HK-2 (cell line): ENCODE data around the gene MAPKAP1.

Experiments
- DNase-seq: peaks from one replicate; pipeline ENCODE4 v3.0.0-alpha.2; 2018; ENCODE audit not compliant: unreplicated experiment

The MAPKAP1 gene

GRCh38 chr9:125674981-125675973 is 31.7 kb downstream of the MAPKAP1 start:
- no peak for DNase-seq

GRCh38 chr9:125672876-125673275 is 34.1 kb downstream of the MAPKAP1 start:
- DNase-seq = no peak

DNA sequence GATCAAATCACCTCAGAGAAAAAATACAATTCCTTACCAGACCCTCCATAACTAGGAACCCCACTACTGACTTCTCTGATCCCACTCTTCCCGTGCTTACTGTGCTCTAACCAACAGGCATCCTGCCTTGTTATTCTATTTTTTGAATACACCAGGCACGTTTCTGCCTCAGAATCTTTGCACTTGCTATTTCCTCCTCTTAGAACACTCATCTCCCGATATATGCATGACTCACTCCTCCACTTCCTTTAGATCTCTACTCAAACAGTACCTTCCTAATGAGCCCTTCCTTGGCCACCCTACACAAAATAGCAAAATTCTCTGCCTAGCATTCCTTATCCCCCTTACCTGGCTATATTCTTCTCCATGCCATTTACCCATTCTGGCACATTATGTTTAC is 43.9 kb downstream of the MAPKAP1 start:
- no peak for DNase-seq

GRCh38 chr9:125660557-125660956 is 46.5 kb downstream of the MAPKAP1 start:
- DNase-seq = no peak

GRCh38 chr9:125659954-125660353 is 47.1 kb downstream of the MAPKAP1 start:
- no peak for DNase-seq

- no peak for DNase-seq
Measured at GRCh38 chr9:125659201-125659840, 47.7 kb downstream of the MAPKAP1 start.

DNA sequence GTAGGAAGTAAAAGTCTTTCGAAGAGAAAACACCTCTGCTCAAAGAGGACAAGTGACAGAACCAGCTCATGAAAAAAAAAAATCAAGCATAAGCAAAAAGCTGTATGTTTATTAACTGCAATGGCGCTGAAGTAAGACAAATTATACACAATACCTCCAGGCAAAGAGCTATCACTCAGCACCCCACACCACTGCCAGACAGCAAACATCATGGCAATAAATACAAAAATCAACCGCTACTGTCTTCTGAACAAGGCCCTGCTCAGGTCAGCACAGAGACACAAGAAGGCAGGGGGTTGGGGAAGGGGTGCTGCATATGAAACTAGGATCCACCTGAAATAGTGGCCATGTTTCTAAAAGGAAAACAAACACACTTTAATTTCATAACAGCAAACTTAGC is 50.4 kb downstream of the MAPKAP1 start:
- no peak for DNase-seq

DNA sequence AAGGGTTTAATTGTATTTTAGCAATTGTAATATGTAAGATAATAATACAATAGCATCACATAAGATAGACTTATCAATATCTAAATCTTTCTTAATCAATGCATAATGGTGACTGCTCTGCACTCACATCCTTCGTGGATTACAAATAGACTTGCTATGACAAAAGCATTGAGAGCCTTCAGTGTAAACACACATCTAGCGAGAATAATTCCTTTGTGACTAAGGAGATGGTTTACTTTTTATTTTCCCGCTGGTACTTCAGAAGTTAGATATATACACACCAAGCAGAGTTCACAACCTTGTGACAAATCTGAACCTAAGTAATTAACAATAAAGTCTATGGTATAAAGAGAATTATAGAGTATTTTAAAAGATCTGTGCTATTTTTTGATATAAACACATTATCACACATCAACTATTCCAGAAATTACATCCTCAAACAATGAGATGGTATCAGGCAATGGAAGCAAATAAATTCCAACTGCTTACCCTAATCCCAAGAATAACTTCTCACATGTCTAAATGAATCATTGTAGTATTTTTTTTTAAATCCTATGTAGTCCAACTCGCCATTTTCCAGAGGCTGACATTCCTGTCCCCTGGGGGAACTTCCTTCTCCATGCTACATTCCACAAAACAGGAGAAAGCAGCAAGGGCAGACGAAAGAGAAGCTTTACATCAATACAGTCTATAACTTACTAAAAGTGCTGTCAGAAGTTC is 51.2 kb downstream of the MAPKAP1 start:
- no peak for DNase-seq

GRCh38 chr9:125655066-125655633 is 51.9 kb downstream of the MAPKAP1 start:
- DNase-seq = no peak

DNA sequence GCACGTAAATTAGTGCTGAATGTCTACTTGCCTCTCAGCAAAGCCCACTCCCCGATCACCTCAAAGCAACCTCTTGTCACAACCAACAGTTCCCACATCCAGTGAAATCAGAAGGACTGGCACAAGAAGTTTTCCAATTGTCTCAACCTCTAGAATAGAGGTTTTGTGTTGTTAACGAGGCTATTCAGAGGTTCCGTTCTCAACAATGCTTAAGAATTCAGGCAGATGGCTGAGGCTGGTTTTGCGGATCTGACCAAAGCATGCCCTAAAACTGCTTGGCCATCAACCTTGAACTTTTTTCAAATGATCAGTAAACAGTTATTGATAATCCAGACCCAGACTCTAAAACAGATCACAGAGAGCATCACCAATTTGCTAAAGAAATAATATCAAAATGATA is 52.9 kb downstream of the MAPKAP1 start:
- DNase-seq = no peak

- no peak for DNase-seq
Measured at GRCh38 chr9:125653325-125653724, 53.7 kb downstream of the MAPKAP1 start.

- DNase-seq = no peak
Measured at GRCh38 chr9:125652759-125653158, 54.2 kb downstream of the MAPKAP1 start.

GRCh38 chr9:125652233-125652594 is 54.8 kb downstream of the MAPKAP1 start:
- DNase-seq = no peak

GRCh38 chr9:125651576-125652232 is 55.3 kb downstream of the MAPKAP1 start:
- DNase-seq = no peak

DNA sequence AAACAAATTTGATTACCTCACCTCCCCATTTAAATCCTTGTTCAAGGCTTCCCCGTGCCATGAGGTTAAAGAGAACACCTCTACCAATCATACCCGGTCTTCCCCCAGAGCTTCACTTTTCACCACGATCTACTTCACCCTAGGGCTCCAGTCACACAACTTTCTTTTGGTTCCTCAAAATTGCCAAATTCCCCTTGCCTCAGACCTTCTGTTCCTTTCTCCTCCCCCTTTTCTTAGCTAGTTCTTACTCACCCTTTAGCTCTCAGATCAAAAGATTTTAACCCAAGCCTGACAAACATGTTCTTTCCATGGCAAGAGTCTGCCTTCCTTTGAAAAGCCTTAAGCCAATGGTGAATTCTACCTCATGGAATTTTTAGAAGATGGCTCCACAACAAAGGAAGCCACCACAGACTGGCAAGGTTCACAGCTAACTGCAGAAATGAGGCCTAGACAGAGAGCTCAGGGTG is 56.7 kb downstream of the MAPKAP1 start:
- no peak for DNase-seq

DNA sequence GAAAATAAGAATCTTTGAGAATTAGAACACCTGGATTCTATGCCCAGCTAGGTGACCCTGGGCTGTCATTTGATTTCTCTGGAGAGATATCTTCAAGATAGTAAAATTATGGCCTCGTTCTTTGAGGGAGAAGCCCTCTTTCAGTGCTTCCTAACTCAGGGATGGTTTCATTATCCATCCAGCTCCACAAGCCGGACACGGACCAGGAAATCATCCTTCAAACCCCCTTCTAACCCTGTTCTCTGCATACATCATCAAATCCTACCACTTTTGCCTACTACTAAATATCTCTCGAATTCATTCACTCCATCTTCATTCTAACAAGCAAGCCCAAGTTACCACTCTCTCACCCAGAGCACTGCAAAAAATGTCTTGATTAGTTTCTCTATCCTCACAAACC is 57.2 kb downstream of the MAPKAP1 start:
- DNase-seq = no peak

GRCh38 chr9:125649315-125649714 is 57.7 kb downstream of the MAPKAP1 start:
- DNase-seq = peak; percentile 60

GRCh38 chr9:125648294-125648693 is 58.7 kb downstream of the MAPKAP1 start:
- DNase-seq = no peak

DNA sequence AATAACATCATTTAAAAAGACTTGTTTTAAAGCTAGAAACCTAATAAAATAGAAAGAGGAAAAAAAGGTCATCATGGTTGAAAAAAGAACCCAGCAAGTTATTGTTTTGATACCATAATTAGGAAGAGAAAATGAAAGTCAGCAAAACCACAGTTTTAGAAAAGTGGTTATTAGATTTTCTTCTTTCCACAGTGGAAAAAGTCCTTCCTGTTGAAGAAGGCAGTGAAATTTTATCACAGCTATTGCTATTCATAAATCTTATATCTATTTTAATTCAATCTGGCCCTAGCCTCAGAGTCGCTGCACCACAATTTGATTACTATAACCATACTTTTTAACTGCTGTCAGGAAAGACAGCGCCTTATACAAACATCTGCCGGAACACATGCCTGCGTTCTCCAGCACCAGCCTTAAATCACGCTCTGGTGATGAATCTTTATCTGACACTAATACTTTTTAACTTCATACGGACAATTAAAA is 60.3 kb downstream of the MAPKAP1 start:
- DNase-seq = no peak

GRCh38 chr9:125646217-125646616 is 60.8 kb downstream of the MAPKAP1 start:
- DNase-seq = no peak

GRCh38 chr9:125644819-125645507 is 62.0 kb downstream of the MAPKAP1 start:
- no peak for DNase-seq
